ENCODE measurements around the gene NACC2.

Gene NACC2

GRCh38 chr9:136084063-136084944 lies 10.8 kb downstream of the NACC2 start:
- 94% methylated on average over 19 of the region's 33 CpGs for WGBS (ENCODE audit: insufficient coverage)
- POLR2A ChIA-PET = no interaction called here

GRCh38 chr9:136083558-136084062 lies 11.5 kb downstream of the NACC2 start:
- H3K27ac ChIP-seq (ENCODE audit: insufficient read depth in 1 of 2, low read depth in 1 of 2, low read length in 2 of 2, poor library complexity in 1 of 2, severe bottlenecking in 2 of 2) = no peak overlapping the region
- ChIA-PET CTCF (no interaction called here), POLR2A (no interaction called here)
- H3K4me1 ChIP-seq (ENCODE audit: control extremely low read depth in 1 of 4, control insufficient read depth in 4 of 4, insufficient read depth in 4 of 4, low read length in 3 of 4) = peaks cover 0 to 46% (median 41%) of the 10 kb centered on the region in 4 experiments
- no peaks in the 10 kb centered on the region for H3K9me3 ChIP-seq (ENCODE audit: control extremely low read depth in 1 of 5, control insufficient read depth in 4 of 5, insufficient read depth in 2 of 5, low read depth in 1 of 5, low read length in 4 of 5)
- no peak for DNase-seq
- no peaks in the 10 kb centered on the region for H3K27me3 ChIP-seq (replicated peaks in 2 of 5; ENCODE audit: control insufficient read depth in 4 of 5, insufficient read depth in 5 of 5, low read length in 4 of 5)
- no peak overlapping the region for H3K4me3 ChIP-seq (ENCODE audit: control insufficient read depth in 1 of 7, extremely low read depth in 1 of 7, insufficient read depth in 4 of 7, low read depth in 2 of 7, low read length in 6 of 7)
- H3K36me3 ChIP-seq (ENCODE audit: control insufficient read depth in 4 of 4, insufficient read depth in 4 of 4, low read length in 3 of 4) = peaks cover 0 to 14% (median 0%) of the 10 kb centered on the region in 4 experiments
- WGBS (ENCODE audit: insufficient coverage) = 96% methylated on average over 8 of the region's 24 CpGs

More at GRCh38 chr9:136084063-136084944, 10.8 kb downstream of the NACC2 start:
- DNase-seq = peak in 2 of 3 donors; percentile 23 to 45
- peaks cover 0 to 14% (median 0%) of the 10 kb centered on the region in 4 experiments for H3K36me3 ChIP-seq (ENCODE audit: control insufficient read depth in 4 of 4, insufficient read depth in 4 of 4, low read length in 3 of 4)
- no peak overlapping the region for H3K27ac ChIP-seq (ENCODE audit: insufficient read depth in 1 of 2, low read depth in 1 of 2, low read length in 2 of 2, poor library complexity in 1 of 2, severe bottlenecking in 2 of 2)
- peaks cover 0 to 48% (median 43%) of the 10 kb centered on the region in 4 experiments for H3K4me1 ChIP-seq (ENCODE audit: control extremely low read depth in 1 of 4, control insufficient read depth in 4 of 4, insufficient read depth in 4 of 4, low read length in 3 of 4)
- H3K27me3 ChIP-seq (replicated peaks in 2 of 5; ENCODE audit: control insufficient read depth in 4 of 5, insufficient read depth in 5 of 5, low read length in 4 of 5) = no peaks in the 10 kb centered on the region
- H3K4me3 ChIP-seq (ENCODE audit: control insufficient read depth in 1 of 7, extremely low read depth in 1 of 7, insufficient read depth in 4 of 7, low read depth in 2 of 7, low read length in 6 of 7) = no peak overlapping the region
- H3K9me3 ChIP-seq (ENCODE audit: control extremely low read depth in 1 of 5, control insufficient read depth in 4 of 5, insufficient read depth in 2 of 5, low read depth in 1 of 5, low read length in 4 of 5) = no peaks in the 10 kb centered on the region
- CTCF ChIA-PET = no interaction called here

GRCh38 chr9:136082496-136083361 lies 12.4 kb downstream of the NACC2 start:
- no peak for DNase-seq
- Histone ChIP-seq H3K36me3 (ENCODE audit: control insufficient read depth in 4 of 4, insufficient read depth in 4 of 4, low read length in 3 of 4) (peaks cover 0 to 14% (median 0%) of the 10 kb centered on the region in 4 experiments), H3K9me3 (ENCODE audit: control extremely low read depth in 1 of 5, control insufficient read depth in 4 of 5, insufficient read depth in 2 of 5, low read depth in 1 of 5, low read length in 4 of 5) (no peaks in the 10 kb centered on the region), H3K27ac (ENCODE audit: insufficient read depth in 1 of 2, low read depth in 1 of 2, low read length in 2 of 2, poor library complexity in 1 of 2, severe bottlenecking in 2 of 2) (no peak overlapping the region), H3K4me1 (ENCODE audit: control extremely low read depth in 1 of 4, control insufficient read depth in 4 of 4, insufficient read depth in 4 of 4, low read length in 3 of 4) (peaks cover 0 to 37% (median 34%) of the 10 kb centered on the region in 4 experiments), H3K4me3 (ENCODE audit: control insufficient read depth in 1 of 7, extremely low read depth in 1 of 7, insufficient read depth in 4 of 7, low read depth in 2 of 7, low read length in 6 of 7) (no peak overlapping the region), H3K27me3 (replicated peaks in 2 of 5; ENCODE audit: control insufficient read depth in 4 of 5, insufficient read depth in 5 of 5, low read length in 4 of 5) (no peaks in the 10 kb centered on the region)
- WGBS (ENCODE audit: insufficient coverage) = 90% methylated on average over 34 of the region's 34 CpGs
- ChIA-PET CTCF (interaction anchor here (2.1 kb wide), 1 partner anchor 8 kb away, joined by 4 read pairs; no protein-coding TSS in a partner anchor), POLR2A (no interaction called here)

GRCh38 chr9:136081826-136082495 lies 13.1 kb downstream of the NACC2 start:
- DNase-seq = no peak
- no peaks in the 10 kb centered on the region for H3K9me3 ChIP-seq (ENCODE audit: control extremely low read depth in 1 of 5, control insufficient read depth in 4 of 5, insufficient read depth in 2 of 5, low read depth in 1 of 5, low read length in 4 of 5)
- POLR2A ChIA-PET = no interaction called here
- CTCF ChIA-PET = interaction anchor here (1.1 to 2.1 kb wide), 2 partner anchors 9 to 66 kb away, joined by 3 to 4 read pairs; no protein-coding TSS in a partner anchor
- H3K27ac ChIP-seq (ENCODE audit: insufficient read depth in 1 of 2, low read depth in 1 of 2, low read length in 2 of 2, poor library complexity in 1 of 2, severe bottlenecking in 2 of 2) = no peak overlapping the region
- H3K36me3 ChIP-seq (ENCODE audit: control insufficient read depth in 4 of 4, insufficient read depth in 4 of 4, low read length in 3 of 4) = peaks cover 0 to 14% (median 0%) of the 10 kb centered on the region in 4 experiments
- no peak overlapping the region for H3K4me3 ChIP-seq (ENCODE audit: control insufficient read depth in 1 of 7, extremely low read depth in 1 of 7, insufficient read depth in 4 of 7, low read depth in 2 of 7, low read length in 6 of 7)
- H3K27me3 ChIP-seq (replicated peaks in 2 of 5; ENCODE audit: control insufficient read depth in 4 of 5, insufficient read depth in 5 of 5, low read length in 4 of 5) = no peaks in the 10 kb centered on the region
- WGBS (ENCODE audit: insufficient coverage) = 94% methylated on average over 23 of the region's 24 CpGs
- peaks cover 0 to 40% (median 31%) of the 10 kb centered on the region in 4 experiments for H3K4me1 ChIP-seq (ENCODE audit: control extremely low read depth in 1 of 4, control insufficient read depth in 4 of 4, insufficient read depth in 4 of 4, low read length in 3 of 4)

- ChIA-PET POLR2A (interaction anchor here (0.6 kb wide), 2 partner anchors 111 to 129 kb away, joined by 3 to 4 read pairs; no protein-coding TSS in a partner anchor), CTCF (interaction anchor here (1.1 to 2.1 kb wide), 2 partner anchors 9 to 65 kb away, joined by 3 to 4 read pairs; no protein-coding TSS in a partner anchor)
- Histone ChIP-seq H3K4me1 (ENCODE audit: control extremely low read depth in 1 of 4, control insufficient read depth in 4 of 4, insufficient read depth in 4 of 4, low read length in 3 of 4) (peaks cover 0 to 46% (median 29%) of the 10 kb centered on the region in 4 experiments), H3K27ac (ENCODE audit: insufficient read depth in 1 of 2, low read depth in 1 of 2, low read length in 2 of 2, poor library complexity in 1 of 2, severe bottlenecking in 2 of 2) (no peak overlapping the region), H3K4me3 (ENCODE audit: control insufficient read depth in 1 of 7, extremely low read depth in 1 of 7, insufficient read depth in 4 of 7, low read depth in 2 of 7, low read length in 6 of 7) (no peak overlapping the region), H3K9me3 (ENCODE audit: control extremely low read depth in 1 of 5, control insufficient read depth in 4 of 5, insufficient read depth in 2 of 5, low read depth in 1 of 5, low read length in 4 of 5) (no peaks in the 10 kb centered on the region), H3K36me3 (ENCODE audit: control insufficient read depth in 4 of 4, insufficient read depth in 4 of 4, low read length in 3 of 4) (peaks cover 0 to 14% (median 0%) of the 10 kb centered on the region in 4 experiments), H3K27me3 (replicated peaks in 2 of 5; ENCODE audit: control insufficient read depth in 4 of 5, insufficient read depth in 5 of 5, low read length in 4 of 5) (no peaks in the 10 kb centered on the region)
- WGBS (ENCODE audit: insufficient coverage) = 93% methylated on average over 21 of the region's 27 CpGs
- no peak for DNase-seq
These were observed 13.8 kb downstream of the NACC2 start for GRCh38 chr9:136081113-136081825.

- peaks cover 0 to 14% (median 0%) of the 10 kb centered on the region in 4 experiments for H3K36me3 ChIP-seq (ENCODE audit: control insufficient read depth in 4 of 4, insufficient read depth in 4 of 4, low read length in 3 of 4)
- H3K9me3 ChIP-seq (ENCODE audit: control extremely low read depth in 1 of 5, control insufficient read depth in 4 of 5, insufficient read depth in 2 of 5, low read depth in 1 of 5, low read length in 4 of 5) = no peaks in the 10 kb centered on the region
- ChIA-PET CTCF (interaction anchor here (1.9 kb wide), 1 partner anchor 10 kb away, joined by 6 read pairs; no protein-coding TSS in a partner anchor), POLR2A (interaction anchor here (0.6 kb wide), 2 partner anchors 111 to 129 kb away, joined by 3 to 4 read pairs; no protein-coding TSS in a partner anchor)
- 89% methylated on average over 18 of the region's 23 CpGs for WGBS (ENCODE audit: insufficient coverage)
- H3K4me1 ChIP-seq (ENCODE audit: control extremely low read depth in 1 of 4, control insufficient read depth in 4 of 4, insufficient read depth in 4 of 4, low read length in 3 of 4) = peaks cover 0 to 51% (median 34%) of the 10 kb centered on the region in 4 experiments
- H3K27me3 ChIP-seq (replicated peaks in 2 of 5; ENCODE audit: control insufficient read depth in 4 of 5, insufficient read depth in 5 of 5, low read length in 4 of 5) = no peaks in the 10 kb centered on the region
- no peak overlapping the region for H3K27ac ChIP-seq (ENCODE audit: insufficient read depth in 1 of 2, low read depth in 1 of 2, low read length in 2 of 2, poor library complexity in 1 of 2, severe bottlenecking in 2 of 2)
- H3K4me3 ChIP-seq (ENCODE audit: control insufficient read depth in 1 of 7, extremely low read depth in 1 of 7, insufficient read depth in 4 of 7, low read depth in 2 of 7, low read length in 6 of 7) = no peak overlapping the region
- DNase-seq = no peak
These were observed 14.4 kb downstream of the NACC2 start for GRCh38 chr9:136080716-136081112.

All from common myeloid progenitor, CD34-positive (primary cell).